ENCODE measurements around the gene AFDN.

AFDN gene

DNA sequence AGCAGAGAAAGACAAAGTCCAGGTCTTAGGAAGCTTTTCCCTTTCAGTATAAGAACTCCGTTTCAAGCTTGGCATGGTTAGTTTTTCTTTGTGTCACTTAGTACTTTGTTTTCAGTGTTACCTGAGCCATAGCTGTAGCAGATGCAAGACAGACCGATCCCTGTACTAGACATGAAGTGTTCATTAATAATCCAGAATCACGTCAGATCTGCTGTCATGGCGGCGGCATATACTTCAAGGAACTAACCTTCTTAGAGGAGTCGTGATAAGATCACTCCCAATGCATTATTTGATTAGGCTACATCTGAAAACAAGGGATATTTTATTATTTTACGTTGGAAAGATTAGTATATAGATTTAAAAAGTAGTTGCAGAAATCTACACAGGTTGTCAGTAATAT, 83.9 kb downstream of the AFDN start:
- TF ChIP-seq, protein P1, sequence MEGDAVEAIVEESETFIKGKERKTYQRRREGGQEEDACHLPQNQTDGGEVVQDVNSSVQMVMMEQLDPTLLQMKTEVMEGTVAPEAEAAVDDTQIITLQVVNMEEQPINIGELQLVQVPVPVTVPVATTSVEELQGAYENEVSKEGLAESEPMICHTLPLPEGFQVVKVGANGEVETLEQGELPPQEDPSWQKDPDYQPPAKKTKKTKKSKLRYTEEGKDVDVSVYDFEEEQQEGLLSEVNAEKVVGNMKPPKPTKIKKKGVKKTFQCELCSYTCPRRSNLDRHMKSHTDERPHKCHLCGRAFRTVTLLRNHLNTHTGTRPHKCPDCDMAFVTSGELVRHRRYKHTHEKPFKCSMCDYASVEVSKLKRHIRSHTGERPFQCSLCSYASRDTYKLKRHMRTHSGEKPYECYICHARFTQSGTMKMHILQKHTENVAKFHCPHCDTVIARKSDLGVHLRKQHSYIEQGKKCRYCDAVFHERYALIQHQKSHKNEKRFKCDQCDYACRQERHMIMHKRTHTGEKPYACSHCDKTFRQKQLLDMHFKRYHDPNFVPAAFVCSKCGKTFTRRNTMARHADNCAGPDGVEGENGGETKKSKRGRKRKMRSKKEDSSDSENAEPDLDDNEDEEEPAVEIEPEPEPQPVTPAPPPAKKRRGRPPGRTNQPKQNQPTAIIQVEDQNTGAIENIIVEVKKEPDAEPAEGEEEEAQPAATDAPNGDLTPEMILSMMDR (IDR thresholded peaks at IDR 0.05; ENCODE audit: insufficient read depth, low read length, poor library complexity, severe bottlenecking), result no peak
- TF ChIP-seq EZH2phosphoT487 (conservative IDR thresholded peaks at IDR 0.05; ENCODE audit: low read length), result no peak
- H3K9me2 ChIP-seq (replicated peaks; ENCODE audit: insufficient read depth, low read length), result no peaks in the 10 kb centered on the region
- H3K36me3 ChIP-seq (ENCODE audit: low read length), result no peaks in the 10 kb centered on the region; the same call in 1 of the 2 replicates
- H3K9ac ChIP-seq (ENCODE audit: low read length), result no peak overlapping the region
- no peaks in the 10 kb centered on the region for H3K9me3 ChIP-seq (ENCODE audit: insufficient read depth, low read length)
- H3K27me3 ChIP-seq (ENCODE audit: low read length), result no peaks in the 10 kb centered on the region
- H2AFZ ChIP-seq (ENCODE audit: low read depth, low read length, severe bottlenecking), result no peak overlapping the region
- no peaks in the 10 kb centered on the region for H3F3A ChIP-seq (ENCODE audit: insufficient read depth)
- no peak overlapping the region for H3K4me2 ChIP-seq (ENCODE audit: low read depth, low read length, poor library complexity, severe bottlenecking)
- no peaks in the 10 kb centered on the region for H4K20me1 ChIP-seq (ENCODE audit: low read depth, low read length)
- no peak overlapping the region for H3K27ac ChIP-seq (ENCODE audit: low read depth, low read length)
- no peaks in the 10 kb centered on the region for H3K79me2 ChIP-seq (ENCODE audit: insufficient read depth, low read length)
- no peak overlapping the region for H3K4me3 ChIP-seq (ENCODE audit: insufficient read depth, low read length, poor library complexity, severe bottlenecking)

DNA sequence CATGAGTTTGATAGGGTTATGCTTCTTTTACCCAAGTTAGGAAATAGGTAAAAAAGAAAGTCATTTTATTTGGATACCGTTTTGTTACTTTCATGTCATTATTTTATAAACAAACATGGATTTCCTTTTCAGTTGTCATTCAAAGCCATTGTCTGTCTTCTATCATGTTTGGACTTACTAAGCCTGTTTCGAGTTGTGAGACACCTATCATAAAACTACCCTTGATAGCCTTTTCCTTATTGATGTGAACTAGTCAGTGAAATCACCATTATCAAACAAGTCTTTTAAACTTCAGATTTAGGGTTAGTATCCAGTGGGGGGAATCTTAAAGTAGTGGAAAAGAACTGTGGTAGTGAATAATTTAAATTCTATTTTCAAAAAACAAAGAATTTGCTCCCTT, 85.8 kb downstream of the AFDN start:
- H3K4me3 ChIP-seq (ENCODE audit: insufficient read depth, low read length, poor library complexity, severe bottlenecking), result no peak overlapping the region
- no peaks in the 10 kb centered on the region; the same call in 1 of the 2 replicates for H3K36me3 ChIP-seq (ENCODE audit: low read length)
- H3K27ac ChIP-seq (ENCODE audit: low read depth, low read length), result no peak overlapping the region
- H3K4me2 ChIP-seq (ENCODE audit: low read depth, low read length, poor library complexity, severe bottlenecking), result no peak overlapping the region
- TF ChIP-seq EZH2phosphoT487 (conservative IDR thresholded peaks at IDR 0.05; ENCODE audit: low read length), result no peak
- TF ChIP-seq, protein P1 (IDR thresholded peaks at IDR 0.05; ENCODE audit: insufficient read depth, low read length, poor library complexity, severe bottlenecking), result no peak
- no peaks in the 10 kb centered on the region for H3K9me2 ChIP-seq (replicated peaks; ENCODE audit: insufficient read depth, low read length)
- no peaks in the 10 kb centered on the region for H3K79me2 ChIP-seq (ENCODE audit: insufficient read depth, low read length)
- no peaks in the 10 kb centered on the region for H3K27me3 ChIP-seq (ENCODE audit: low read length)
- no peaks in the 10 kb centered on the region for H3K9me3 ChIP-seq (ENCODE audit: insufficient read depth, low read length)
- H2AFZ ChIP-seq (ENCODE audit: low read depth, low read length, severe bottlenecking), result no peak overlapping the region
- H3K9ac ChIP-seq (ENCODE audit: low read length), result no peak overlapping the region
- H3F3A ChIP-seq (ENCODE audit: insufficient read depth), result no peaks in the 10 kb centered on the region
- no peaks in the 10 kb centered on the region for H4K20me1 ChIP-seq (ENCODE audit: low read depth, low read length)

DNA sequence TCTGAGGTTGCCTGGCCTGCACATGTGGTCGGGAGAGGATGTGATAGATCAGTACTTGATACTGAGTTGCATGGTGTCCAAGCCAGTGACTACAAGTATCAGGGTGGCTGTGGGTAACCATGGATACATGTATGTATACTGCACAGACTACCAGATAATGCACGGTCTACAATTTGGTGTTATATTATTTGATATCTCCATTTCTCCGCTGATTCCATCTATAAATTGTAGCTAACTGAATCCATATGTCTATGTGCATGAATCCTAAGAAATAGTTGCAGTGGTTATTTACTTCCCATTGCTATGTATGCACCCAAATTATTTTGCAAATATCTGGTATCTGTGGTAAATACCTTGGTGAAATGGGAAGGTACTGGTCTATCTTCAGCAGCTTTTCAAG, 87.0 kb downstream of the AFDN start:
- no peak overlapping the region for H2AFZ ChIP-seq (ENCODE audit: low read depth, low read length, severe bottlenecking)
- H3K27ac ChIP-seq (ENCODE audit: low read depth, low read length), result no peak overlapping the region
- no peaks in the 10 kb centered on the region for H3F3A ChIP-seq (ENCODE audit: insufficient read depth)
- H3K9ac ChIP-seq (ENCODE audit: low read length), result no peak overlapping the region
- H3K79me2 ChIP-seq (ENCODE audit: insufficient read depth, low read length), result no peaks in the 10 kb centered on the region
- no peaks in the 10 kb centered on the region for H3K9me2 ChIP-seq (replicated peaks; ENCODE audit: insufficient read depth, low read length)
- no peaks in the 10 kb centered on the region for H3K27me3 ChIP-seq (ENCODE audit: low read length)
- H3K4me2 ChIP-seq (ENCODE audit: low read depth, low read length, poor library complexity, severe bottlenecking), result no peak overlapping the region
- TF ChIP-seq, protein P1 (IDR thresholded peaks at IDR 0.05; ENCODE audit: insufficient read depth, low read length, poor library complexity, severe bottlenecking), result no peak
- no peak for TF ChIP-seq EZH2phosphoT487 (conservative IDR thresholded peaks at IDR 0.05; ENCODE audit: low read length)
- H3K9me3 ChIP-seq (ENCODE audit: insufficient read depth, low read length), result no peaks in the 10 kb centered on the region
- no peak overlapping the region for H3K4me3 ChIP-seq (ENCODE audit: insufficient read depth, low read length, poor library complexity, severe bottlenecking)
- no peaks in the 10 kb centered on the region for H3K36me3 ChIP-seq (ENCODE audit: low read length)
- no peaks in the 10 kb centered on the region for H4K20me1 ChIP-seq (ENCODE audit: low read depth, low read length)

All from SU-DHL-6 (cell line).